LNCAP (cell line): ENCODE results near the gene ZNF71.

Experiments used
- TF ChIP-seq, protein P1 (sequence below): fragments of 450-650 bp; IDR thresholded peaks from 2 replicates; pipeline ENCODE4 v1.5.1; 2017; ENCODE audit warnings: mild to moderate bottlenecking

ZNF71 gene

GRCh38 chr19:56670961-56671612 lies 76.0 kb downstream of the ZNF71 start:
- TF ChIP-seq, protein P1, sequence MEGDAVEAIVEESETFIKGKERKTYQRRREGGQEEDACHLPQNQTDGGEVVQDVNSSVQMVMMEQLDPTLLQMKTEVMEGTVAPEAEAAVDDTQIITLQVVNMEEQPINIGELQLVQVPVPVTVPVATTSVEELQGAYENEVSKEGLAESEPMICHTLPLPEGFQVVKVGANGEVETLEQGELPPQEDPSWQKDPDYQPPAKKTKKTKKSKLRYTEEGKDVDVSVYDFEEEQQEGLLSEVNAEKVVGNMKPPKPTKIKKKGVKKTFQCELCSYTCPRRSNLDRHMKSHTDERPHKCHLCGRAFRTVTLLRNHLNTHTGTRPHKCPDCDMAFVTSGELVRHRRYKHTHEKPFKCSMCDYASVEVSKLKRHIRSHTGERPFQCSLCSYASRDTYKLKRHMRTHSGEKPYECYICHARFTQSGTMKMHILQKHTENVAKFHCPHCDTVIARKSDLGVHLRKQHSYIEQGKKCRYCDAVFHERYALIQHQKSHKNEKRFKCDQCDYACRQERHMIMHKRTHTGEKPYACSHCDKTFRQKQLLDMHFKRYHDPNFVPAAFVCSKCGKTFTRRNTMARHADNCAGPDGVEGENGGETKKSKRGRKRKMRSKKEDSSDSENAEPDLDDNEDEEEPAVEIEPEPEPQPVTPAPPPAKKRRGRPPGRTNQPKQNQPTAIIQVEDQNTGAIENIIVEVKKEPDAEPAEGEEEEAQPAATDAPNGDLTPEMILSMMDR, result no peak

- TF ChIP-seq, protein P1, result no peak
Observed at GRCh38 chr19:56671613-56671994, 76.5 kb downstream of the ZNF71 start, which contains the start of gene ZNF835. Gene ZNF835 (minus strand): TSS chr19:56671757. CDS start chr19:56665198, 6,559 bp downstream.
